Mucosa of descending colon (tissue), 3 donors: ENCODE data around the gene ZCCHC17. TPM values are rescaled to one million over a fixed set of nuclear protein-coding genes. Genes with fewer than 3 reads are reported as not detected.

ENCODE experiments used
- ATAC-seq: fragments of 200-7000 bp; cut with Tn5 transposase; one replicate; pipeline ENCODE4 v1.9.1; 2020; ENCODE audit warnings: mild to moderate bottlenecking, moderate library complexity
- DNase-seq, 3 donors: peaks; one replicate each; pipeline ENCODE4 v3.0.0-alpha.2; 2020
- H3K36me3 ChIP-seq: fragments of 200-600 bp; one replicate; pipeline ENCODE4 v1.8.0; 2021; ENCODE audit warnings: low read depth, mild to moderate bottlenecking
- H3K4me1 ChIP-seq: fragments of 200-600 bp; one replicate; pipeline ENCODE4 v1.8.0; 2021; ENCODE audit warnings: low read depth, mild to moderate bottlenecking
- H3K4me3 ChIP-seq: fragments of 200-600 bp; one replicate; pipeline ENCODE4 v1.8.0; 2021; ENCODE audit warnings: mild to moderate bottlenecking
- H3K9me3 ChIP-seq: fragments of 200-600 bp; one replicate; pipeline ENCODE4 v1.8.0; 2021; ENCODE audit warnings: mild to moderate bottlenecking
- CTCF ChIP-seq: fragments of 200-600 bp; IDR thresholded peaks from one replicate; pipeline ENCODE4 v1.8.0; 2022; ENCODE audit warnings: antibody characterized with exemption, mild to moderate bottlenecking
- intact Hi-C, 2 donors: fragments of 100-400 bp; cut with DNase I in 1 of 2; cut with micrococcal nuclease in 1 of 2; formaldehyde crosslinking; loops; one replicate each; pipeline versions ENCODE4 v1.11.0 to v1.11.1; 2022; cut with DNase I, micrococcal nuclease
- total RNA-seq, 3 donors: library from RNA; stranded (reverse); fragmentation: NEBNext Ultra II Directional in 2 of 3; extraction: Animal tissue kit (Norgen Biotek cat#: 25700) in 2 of 3; gene quantifications; one replicate each; pipeline versions ENCODE4 v1.2.1 to v1.2.4, GENCODE V29; 2021 to 2023
- donor health status: DM: no; HTN: no; CAD: no; lungs with moderate emphysema.
- donor health status: DM: no; HTN: no; CAD: no.
- donor health status: DM: no; HTN: yes; CAD: no.

The ZCCHC17 gene
- total RNA-seq, 3 donors from 2014 or later = 16.0 to 20.5 (median 16.8) TPM

DNA sequence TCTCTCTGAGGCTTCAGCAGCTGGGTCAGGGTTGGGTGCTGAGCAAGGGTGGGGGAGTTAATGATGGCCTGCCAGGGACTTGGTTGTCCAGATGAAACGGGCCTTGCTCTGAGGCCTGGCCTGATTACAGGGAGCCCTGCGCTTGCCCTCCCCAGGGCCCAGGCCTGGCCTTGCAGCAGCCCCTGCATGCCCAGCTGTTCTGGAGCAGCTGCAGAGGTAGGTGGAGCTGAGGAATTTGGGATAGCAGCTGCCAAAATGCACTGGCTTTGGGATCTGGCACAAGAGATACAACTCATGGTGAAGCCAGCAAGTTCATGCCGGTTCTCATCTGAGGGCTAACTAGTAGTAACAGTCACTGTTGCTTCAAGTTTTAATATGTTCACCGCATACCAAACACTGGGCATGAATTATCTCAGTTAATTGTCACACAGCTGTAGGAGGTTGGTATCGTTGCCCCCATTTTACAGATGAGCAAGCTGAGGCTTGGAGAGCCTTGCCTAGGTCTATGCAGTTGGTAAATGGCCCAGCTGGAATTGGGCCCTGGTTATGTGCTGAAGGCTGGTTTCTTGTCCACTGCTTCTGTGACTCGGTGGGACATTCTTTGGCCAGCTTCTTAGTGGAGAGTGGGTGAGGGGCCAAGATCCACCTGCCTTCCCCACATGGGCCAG is 108.9 kb downstream of the ZCCHC17 start:
- no peak for TF ChIP-seq CTCF
- Histone ChIP-seq H3K4me3 (no peak overlapping the region), H3K4me1 (no peaks in the 10 kb centered on the region), H3K36me3 (no peaks in the 10 kb centered on the region), H3K9me3 (no peaks in the 10 kb centered on the region)
- DNase-seq (no peak), ATAC-seq (no peak)
- intact Hi-C loops = no loop called here

- intact Hi-C loops = no loop called here
- ATAC-seq (no peak), DNase-seq (no peak)
- no peaks in the 10 kb centered on the region for H3K4me1 ChIP-seq
- no peaks in the 10 kb centered on the region for H3K36me3 ChIP-seq
- H3K4me3 ChIP-seq = no peak overlapping the region
- TF ChIP-seq CTCF = no peak
- no peaks in the 10 kb centered on the region for H3K9me3 ChIP-seq
These were observed 110.3 kb downstream of the ZCCHC17 start for GRCh38 chr1:31407029-31407626.

DNA sequence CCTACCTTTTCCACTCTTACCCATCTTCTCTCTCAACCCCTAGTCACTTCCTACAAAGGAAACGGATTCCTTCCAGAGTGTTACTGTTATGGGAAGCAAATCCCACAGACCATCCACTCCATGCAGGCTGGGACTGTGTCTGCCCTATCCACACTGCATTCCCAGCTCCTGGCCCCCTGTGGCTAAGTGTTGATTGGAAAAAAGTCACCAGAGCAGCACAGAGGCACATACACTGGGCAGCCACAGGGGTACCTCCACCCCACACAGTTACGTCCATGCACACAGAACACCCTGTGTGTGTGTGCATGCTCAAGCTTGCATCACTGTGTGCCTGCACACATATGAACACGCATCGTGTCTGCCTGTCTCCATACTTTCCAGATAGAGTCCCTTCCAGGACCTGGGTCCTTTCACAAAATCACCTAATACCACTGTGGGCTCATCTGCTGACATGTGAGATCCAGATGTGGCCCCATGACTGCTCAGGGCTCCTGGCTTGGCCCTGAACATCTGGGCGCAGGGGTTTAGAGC is 112.0 kb downstream of the ZCCHC17 start:
- Histone ChIP-seq H3K36me3 (no peaks in the 10 kb centered on the region), H3K4me1 (peaks cover 5% of the 10 kb centered on the region), H3K4me3 (no peak overlapping the region), H3K9me3 (no peaks in the 10 kb centered on the region)
- intact Hi-C loops = no loop called here
- no peak for DNase-seq
- TF ChIP-seq CTCF = no peak
- ATAC-seq = no peak

DNA sequence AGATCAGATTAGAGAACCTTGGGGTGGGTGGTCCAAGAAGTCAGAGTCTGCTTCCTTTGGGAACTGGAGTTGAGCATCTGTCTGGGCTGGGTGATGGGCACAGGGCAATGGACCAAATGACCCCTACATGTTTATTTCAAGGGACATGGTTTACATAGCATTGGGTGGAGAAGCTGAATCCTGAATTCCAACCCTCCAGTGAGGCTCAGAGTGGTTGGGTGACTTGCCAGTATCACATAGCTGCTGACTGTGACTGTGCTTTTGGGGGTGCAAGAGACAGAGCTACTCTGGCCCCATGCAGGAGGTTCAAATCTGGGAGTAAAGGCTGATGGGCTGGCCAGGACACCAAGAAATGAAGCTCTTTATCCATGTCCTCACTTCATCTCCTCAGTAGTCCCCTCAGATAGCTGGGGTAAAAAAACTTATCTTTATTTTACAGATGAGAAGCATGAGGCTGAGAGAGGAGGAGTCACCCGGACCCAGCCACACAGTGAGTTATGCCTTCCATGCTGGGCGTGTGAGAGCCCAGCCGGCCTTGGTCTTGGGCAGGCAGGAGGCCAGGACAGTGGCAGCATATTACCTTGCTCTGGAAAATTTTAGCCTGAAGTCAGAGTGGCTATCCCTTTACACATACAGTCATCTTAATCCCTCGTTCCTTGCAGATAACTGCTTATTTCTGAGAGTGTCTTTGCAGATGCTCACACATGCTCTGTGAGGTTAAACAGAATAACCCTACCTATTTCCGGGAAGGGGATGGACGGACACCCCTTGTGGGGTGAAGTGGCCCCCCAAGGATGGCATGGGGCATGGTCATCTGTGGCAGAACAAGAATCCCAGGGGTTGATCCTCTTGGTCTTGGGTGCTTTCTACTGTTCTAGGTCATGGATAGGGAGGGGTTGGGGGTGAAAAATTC is 113.4 kb downstream of the ZCCHC17 start:
- ATAC-seq = no peak

More for the DNA sequence above, 113.4 kb downstream of the ZCCHC17 start:
- no peak for TF ChIP-seq CTCF
- no peaks in the 10 kb centered on the region for H3K9me3 ChIP-seq
- H3K4me1 ChIP-seq = peaks cover 5% of the 10 kb centered on the region
- intact Hi-C loops = no loop called here
- DNase-seq = no peak
- no peak overlapping the region for H3K4me3 ChIP-seq
- H3K36me3 ChIP-seq = no peaks in the 10 kb centered on the region
